Cardiac muscle cell (in vitro differentiated cells and primary cell): Measurements from ENCODE around the gene ATP8B1. TPM values are rescaled to one million over a fixed set of nuclear protein-coding genes. Genes with fewer than 3 reads are reported as not detected.
A peak's percentile ranks its signal among the peaks of the same experiment; 100 is the strongest.

Experiments used
- DNase-seq, 2 donors: peaks; one replicate each; pipeline versions ENCODE4 v3.0.0 to v3.0.0-alpha.2; 2010 to 2017; ENCODE audit warnings: low read depth in 1 of 2, low spot score in 1 of 2
- H3K27ac ChIP-seq: fragments of 200-600 bp; sonication (generic); 2 replicates; pipeline ENCODE4 v1.5.1; 2016
- H3K27me3 ChIP-seq: fragments of 200-600 bp; sonication (generic); 2 replicates; pipeline ENCODE4 v1.6.0; 2016; ENCODE audit warnings: control low read depth
- H3K36me3 ChIP-seq: fragments of 200-600 bp; sonication (generic); 2 replicates; pipeline ENCODE4 v1.5.1; 2016; ENCODE audit warnings: control low read depth
- H3K4me1 ChIP-seq: fragments of 200-600 bp; sonication (generic); 2 replicates; pipeline ENCODE4 v1.8.1; 2017; ENCODE audit warnings: low read depth, mild to moderate bottlenecking, mixed run types
- H3K4me3 ChIP-seq: fragments of 200-600 bp; sonication (generic); 2 replicates; pipeline ENCODE4 v1.5.1; 2016; ENCODE audit warnings: mild to moderate bottlenecking
- H3K9me3 ChIP-seq: fragments of 200-600 bp; sonication (generic); 2 replicates; pipeline ENCODE4 v1.5.1; 2017; ENCODE audit warnings: low read depth, mild to moderate bottlenecking, control low read depth
- CTCF ChIP-seq: IDR thresholded peaks from 2 replicates; pipeline ENCODE4 v1.5.1; 2012; ENCODE audit warnings: low read depth, mild to moderate bottlenecking, low read length
- polyA plus RNA-seq: library from polyadenylated mRNA; unstranded; fragments of >200 nt; fragmentation: Nextera tagmentation; extraction: Ambion mirVana; gene quantifications from 2 replicates; pipeline ENCODE4 v1.2.1, GENCODE V29; 2016
- total RNA-seq: library from RNA; depleted of rRNA; stranded (reverse); fragments of >200 nt; gene quantifications from 2 replicates; pipeline ENCODE4 v1.2.3, GENCODE V29; 2016

Gene ATP8B1
- total and polyA plus RNA-seq, 2 experiments from 2014 or later: 0.17 to 0.21 TPM

GRCh38 chr18:57784801-57785114 is 18.4 kb downstream of the ATP8B1 start:
- Histone ChIP-seq H3K9me3 (no peaks in the 10 kb centered on the region), H3K27me3 (no peaks in the 10 kb centered on the region), H3K36me3 (no peaks in the 10 kb centered on the region), H3K4me3 (no peak overlapping the region), H3K4me1 (no peaks in the 10 kb centered on the region), H3K27ac (no peak overlapping the region)
- TF ChIP-seq CTCF: no peak
- no peak for DNase-seq

- H3K4me1 ChIP-seq: no peaks in the 10 kb centered on the region
- no peaks in the 10 kb centered on the region for H3K9me3 ChIP-seq
- no peak for TF ChIP-seq CTCF
- H3K27ac ChIP-seq: no peak overlapping the region
- H3K27me3 ChIP-seq: no peaks in the 10 kb centered on the region
- DNase-seq: peak in 1 of 2 donors; percentile 91
- H3K36me3 ChIP-seq: no peaks in the 10 kb centered on the region
- H3K4me3 ChIP-seq: no peak overlapping the region
Measured at GRCh38 chr18:57784034-57784800, 18.9 kb downstream of the ATP8B1 start.

GRCh38 chr18:57782049-57782448 is 21.1 kb downstream of the ATP8B1 start:
- H3K27me3 ChIP-seq: no peaks in the 10 kb centered on the region
- no peaks in the 10 kb centered on the region for H3K9me3 ChIP-seq
- no peak for DNase-seq
- no peak overlapping the region for H3K27ac ChIP-seq
- TF ChIP-seq CTCF: no peak
- no peak overlapping the region for H3K4me3 ChIP-seq
- no peaks in the 10 kb centered on the region for H3K4me1 ChIP-seq
- no peaks in the 10 kb centered on the region for H3K36me3 ChIP-seq

GRCh38 chr18:57780706-57781347 is 22.3 kb downstream of the ATP8B1 start:
- H3K9me3 ChIP-seq: no peaks in the 10 kb centered on the region
- H3K4me3 ChIP-seq: no peak overlapping the region
- no peak for TF ChIP-seq CTCF
- no peaks in the 10 kb centered on the region for H3K36me3 ChIP-seq
- peak in 1 of 2 donors; percentile 88 for DNase-seq
- H3K27ac ChIP-seq: no peak overlapping the region
- no peaks in the 10 kb centered on the region for H3K4me1 ChIP-seq
- H3K27me3 ChIP-seq: no peaks in the 10 kb centered on the region

GRCh38 chr18:57780318-57780705 is 22.8 kb downstream of the ATP8B1 start:
- no peak for TF ChIP-seq CTCF
- H3K27ac ChIP-seq: no peak overlapping the region
- H3K36me3 ChIP-seq: no peaks in the 10 kb centered on the region
- no peaks in the 10 kb centered on the region for H3K4me1 ChIP-seq
- no peak overlapping the region for H3K4me3 ChIP-seq
- H3K27me3 ChIP-seq: no peaks in the 10 kb centered on the region
- no peaks in the 10 kb centered on the region for H3K9me3 ChIP-seq
- peak in 1 of 2 donors; percentile 84 for DNase-seq
